Gastroesophageal sphincter (tissue), 4 donors: ENCODE data around the gene CLSTN2. TPM values are rescaled to one million over a fixed set of nuclear protein-coding genes. Genes with fewer than 3 reads are reported as not detected.

Source experiments
- ATAC-seq: fragments of 150-250 bp; one replicate; pipeline ENCODE4 v1.9.1; 2016; ENCODE audit warnings: mild to moderate bottlenecking, moderate library complexity
- H3K27ac ChIP-seq, 4 donors: fragments of 200-600 bp; sonication (generic) in 3 of 4; 1 replicate in 3 of 4; 2 replicates in 1 of 4; pipeline ENCODE4 v1.5.1; 2016 to 2019
- H3K27me3 ChIP-seq: fragments of 200-600 bp; sonication (generic); one replicate; pipeline ENCODE4 v1.5.1; 2019
- H3K36me3 ChIP-seq, 2 donors: fragments of 200-600 bp; sonication (generic); one replicate each; pipeline ENCODE4 v1.5.1; 2019; ENCODE audit warnings: control low read depth in 1 of 2
- H3K4me1 ChIP-seq, 3 donors: fragments of 200-600 bp; sonication (generic); 1 replicate in 2 of 3; 2 replicates in 1 of 3; pipeline ENCODE4 v1.5.1; 2016 to 2019; ENCODE audit warnings: control low read depth in 2 of 3
- H3K4me3 ChIP-seq, 2 donors: fragments of 200-600 bp; sonication (generic); one replicate each; pipeline ENCODE4 v1.5.1; 2019; ENCODE audit warnings: mild to moderate bottlenecking in 1 of 2, moderate library complexity in 1 of 2
- H3K9me3 ChIP-seq, 3 donors: fragments of 200-600 bp; sonication (generic); one replicate each; pipeline ENCODE4 v1.5.1; 2017 to 2019; ENCODE audit warnings: control low read depth in 2 of 3
- EP300 ChIP-seq: sonication (generic); formaldehyde crosslinking; IDR thresholded peaks from one replicate; pipeline ENCODE4 v1.6.1; 2017; ENCODE audit warnings: antibody characterized with exemption, mild to moderate bottlenecking
- POLR2A ChIP-seq, 2 donors: fragments of 450-650 bp; IDR thresholded peaks; one replicate each; pipeline ENCODE4 v1.6.1; 2017; ENCODE audit warnings: antibody characterized with exemption in 2 of 2, mild to moderate bottlenecking in 2 of 2, moderate library complexity in 1 of 2
- POLR2AphosphoS5 ChIP-seq: sonication (generic); formaldehyde crosslinking; IDR thresholded peaks from one replicate; pipeline ENCODE4 v1.6.1; 2017; ENCODE audit warnings: antibody characterized with exemption
- WGBS, 2 donors: methylation state at CpG; one replicate each; pipeline ENCODE4 v1.1.5; 2018; ENCODE audit warnings: low coverage in 1 of 2; 5-methylcytosine and 5-hydroxymethylcytosine counted together
- total RNA-seq, 4 donors: library from RNA; depleted of rRNA; stranded (reverse); fragments of >200 nt; gene quantifications; one replicate each; pipeline ENCODE4 v1.1.0, GENCODE V29; 2016
- TF ChIP-seq, protein P1 (sequence below), 4 experiments: fragments of 200-600 bp in 2 of 4; fragments of 450-650 bp in 2 of 4; sonication (generic) in 1 of 4; IDR thresholded peaks; one replicate each; pipeline ENCODE4 v1.5.1; 2017 to 2019; ENCODE audit warnings: antibody characterized with exemption in 4 of 4, mild to moderate bottlenecking in 2 of 4, moderate library complexity in 2 of 4

The CLSTN2 gene
- total RNA-seq, 4 donors from 2014 or later, result 6.6 to 9.7 (median 7.7) TPM

DNA sequence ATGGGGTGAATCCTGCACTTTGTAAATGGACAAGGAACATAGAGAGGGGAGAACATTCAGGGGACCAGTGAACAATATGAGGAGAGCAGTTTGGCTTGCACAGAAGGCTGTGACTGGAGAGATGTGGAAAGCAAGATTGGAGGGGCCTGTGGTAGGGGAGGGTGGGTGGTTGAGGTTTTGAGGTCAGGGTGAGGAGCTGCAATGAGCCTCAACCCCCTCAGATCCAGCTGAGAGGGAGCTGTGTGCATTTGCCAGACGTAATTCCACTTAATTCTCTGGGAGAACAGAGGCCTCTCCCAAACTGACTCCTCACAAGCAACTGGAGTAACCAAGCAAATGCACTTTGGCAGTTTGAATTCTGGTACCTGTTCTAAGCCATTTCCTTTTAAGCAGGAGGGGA lies 489.7 kb downstream of the CLSTN2 start:
- TF ChIP-seq, protein P1, sequence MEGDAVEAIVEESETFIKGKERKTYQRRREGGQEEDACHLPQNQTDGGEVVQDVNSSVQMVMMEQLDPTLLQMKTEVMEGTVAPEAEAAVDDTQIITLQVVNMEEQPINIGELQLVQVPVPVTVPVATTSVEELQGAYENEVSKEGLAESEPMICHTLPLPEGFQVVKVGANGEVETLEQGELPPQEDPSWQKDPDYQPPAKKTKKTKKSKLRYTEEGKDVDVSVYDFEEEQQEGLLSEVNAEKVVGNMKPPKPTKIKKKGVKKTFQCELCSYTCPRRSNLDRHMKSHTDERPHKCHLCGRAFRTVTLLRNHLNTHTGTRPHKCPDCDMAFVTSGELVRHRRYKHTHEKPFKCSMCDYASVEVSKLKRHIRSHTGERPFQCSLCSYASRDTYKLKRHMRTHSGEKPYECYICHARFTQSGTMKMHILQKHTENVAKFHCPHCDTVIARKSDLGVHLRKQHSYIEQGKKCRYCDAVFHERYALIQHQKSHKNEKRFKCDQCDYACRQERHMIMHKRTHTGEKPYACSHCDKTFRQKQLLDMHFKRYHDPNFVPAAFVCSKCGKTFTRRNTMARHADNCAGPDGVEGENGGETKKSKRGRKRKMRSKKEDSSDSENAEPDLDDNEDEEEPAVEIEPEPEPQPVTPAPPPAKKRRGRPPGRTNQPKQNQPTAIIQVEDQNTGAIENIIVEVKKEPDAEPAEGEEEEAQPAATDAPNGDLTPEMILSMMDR (IDR thresholded peaks at IDR 0.05), result no peak
- TF ChIP-seq POLR2AphosphoS5, result no peak
- no peak for TF ChIP-seq POLR2A (IDR thresholded peaks at IDR 0.05)
- H3K4me1 ChIP-seq, result peaks cover 0 to 9% (median 0%) of the 10 kb centered on the region in 3 donors
- no peaks in the 10 kb centered on the region for H3K27me3 ChIP-seq
- H3K9me3 ChIP-seq, result no peaks in the 10 kb centered on the region
- H3K4me3 ChIP-seq, result no peak overlapping the region
- ATAC-seq, result no peak
- H3K27ac ChIP-seq, result no peak overlapping the region
- no peaks in the 10 kb centered on the region for H3K36me3 ChIP-seq
- 83 to 86% methylated on average over 1 of the region's 1 CpG for WGBS, 2 donors

DNA sequence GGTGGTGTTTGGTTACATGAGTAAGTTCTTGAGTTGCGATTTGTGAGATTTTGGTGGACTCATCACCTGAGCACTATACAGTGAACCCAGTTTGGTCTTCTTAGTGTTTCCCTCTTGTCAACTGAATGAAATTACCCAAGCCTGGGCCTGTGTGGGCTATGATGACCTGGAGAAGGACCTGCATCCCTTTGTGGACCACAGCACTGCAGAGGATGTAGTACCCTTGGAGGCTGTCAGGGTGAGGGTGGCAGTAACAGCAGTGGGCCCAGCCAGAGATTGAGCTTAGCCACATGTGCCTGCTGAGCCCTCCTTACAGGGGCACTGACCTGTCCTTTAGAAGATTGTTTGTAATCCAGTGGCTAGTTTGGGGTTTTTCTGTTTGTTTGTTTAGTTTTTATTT lies 492.8 kb downstream of the CLSTN2 start:
- no peaks in the 10 kb centered on the region for H3K9me3 ChIP-seq
- no peak for TF ChIP-seq POLR2AphosphoS5
- no peak for TF ChIP-seq POLR2A (IDR thresholded peaks at IDR 0.05)
- no peak for TF ChIP-seq EP300
- TF ChIP-seq, protein P1 (IDR thresholded peaks at IDR 0.05), result no peak
- H3K27ac ChIP-seq, result no peak overlapping the region
- peaks cover 0 to 7% (median 0%) of the 10 kb centered on the region in 3 donors for H3K4me1 ChIP-seq
- WGBS, 2 donors, result 89% methylated on average over 1 of the region's 1 CpG; no CpG with 5 or more reads in 1 of the 2 donors
- no peak for ATAC-seq
- H3K27me3 ChIP-seq, result no peaks in the 10 kb centered on the region
- no peak overlapping the region for H3K4me3 ChIP-seq
- H3K36me3 ChIP-seq, result no peaks in the 10 kb centered on the region

DNA sequence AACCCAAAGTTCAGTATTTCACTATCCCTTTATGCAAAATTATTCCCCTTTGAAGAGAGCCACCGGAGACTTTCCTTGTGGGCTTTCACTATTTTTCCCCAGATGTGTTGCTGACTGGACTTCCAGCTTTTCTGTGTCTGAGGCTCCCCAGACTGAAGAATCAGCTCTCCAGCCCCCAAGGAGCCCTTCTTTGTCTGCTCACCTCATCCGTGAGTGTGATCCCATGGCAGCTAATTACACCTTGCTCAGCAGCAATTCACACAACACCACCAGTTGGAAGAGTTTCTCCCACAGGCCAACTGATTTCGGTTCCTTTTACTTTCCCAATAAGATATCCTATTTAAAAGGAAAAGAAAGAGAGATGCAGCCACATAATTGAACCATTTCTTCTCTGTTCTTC lies 493.4 kb downstream of the CLSTN2 start:
- Histone ChIP-seq H3K4me3 (no peak overlapping the region), H3K27ac (no peak overlapping the region), H3K9me3 (no peaks in the 10 kb centered on the region), H3K36me3 (no peaks in the 10 kb centered on the region), H3K27me3 (no peaks in the 10 kb centered on the region), H3K4me1 (peaks cover 0 to 7% (median 0%) of the 10 kb centered on the region in 3 donors)
- TF ChIP-seq POLR2AphosphoS5 (no peak), POLR2A (IDR thresholded peaks at IDR 0.05) (no peak), EP300 (no peak)
- TF ChIP-seq, protein P1 (IDR thresholded peaks at IDR 0.05), result no peak
- ATAC-seq, result no peak
- WGBS, 2 donors, result 57 to 72% methylated on average over 3 of the region's 3 CpGs

DNA sequence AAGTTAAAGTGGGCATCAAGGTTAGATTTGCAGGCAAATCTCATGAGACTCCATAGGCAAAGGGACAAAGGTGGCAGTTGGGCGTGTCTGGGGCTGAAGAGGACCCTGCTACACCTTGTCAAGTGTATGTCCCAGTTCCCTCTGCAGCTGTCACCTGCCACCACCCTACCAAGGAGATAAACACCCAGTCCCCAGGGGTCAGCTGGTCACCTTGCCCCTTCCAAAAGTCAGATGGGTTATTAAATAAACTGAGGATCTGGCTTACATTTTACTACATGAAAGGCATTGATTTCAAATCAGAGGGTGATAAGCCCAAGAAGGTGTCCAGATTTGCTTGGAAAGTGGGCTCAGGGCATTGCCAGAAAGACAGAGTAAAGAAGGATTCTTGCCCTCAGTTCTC lies 494.8 kb downstream of the CLSTN2 start:
- H3K36me3 ChIP-seq, result no peaks in the 10 kb centered on the region
- no peak overlapping the region for H3K4me3 ChIP-seq
- ATAC-seq, result no peak
- 60 to 71% methylated on average over 1 of the region's 1 CpG for WGBS, 2 donors
- H3K27me3 ChIP-seq, result no peaks in the 10 kb centered on the region
- TF ChIP-seq, protein P1 (IDR thresholded peaks at IDR 0.05), result no peak
- TF ChIP-seq EP300 (no peak), POLR2AphosphoS5 (no peak), POLR2A (IDR thresholded peaks at IDR 0.05) (no peak)
- no peaks in the 10 kb centered on the region for H3K9me3 ChIP-seq
- peaks cover 0 to 7% (median 0%) of the 10 kb centered on the region in 3 donors for H3K4me1 ChIP-seq
- H3K27ac ChIP-seq, result no peak overlapping the region

DNA sequence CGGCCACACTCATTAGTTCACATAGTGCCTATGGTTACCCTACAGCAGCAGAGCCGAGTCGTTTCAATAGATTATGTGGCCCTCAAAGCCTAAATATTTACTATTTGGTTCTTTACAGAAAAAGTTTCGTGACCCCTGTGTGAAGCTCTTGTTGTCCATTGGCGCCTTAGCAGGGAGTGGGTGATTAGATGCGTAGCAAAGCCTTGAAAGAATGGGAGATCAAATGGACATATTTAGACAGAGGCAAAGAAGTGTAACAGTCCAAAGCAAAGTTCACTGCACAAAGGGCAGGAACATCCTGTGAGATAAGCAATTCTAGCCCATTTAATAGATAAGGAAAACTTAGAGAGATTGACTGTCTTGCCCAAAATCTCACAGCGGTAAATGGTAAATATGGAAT lies 495.5 kb downstream of the CLSTN2 start:
- Histone ChIP-seq H3K4me3 (no peak overlapping the region), H3K27ac (no peak overlapping the region)

More for the DNA sequence above, 495.5 kb downstream of the CLSTN2 start:
- TF ChIP-seq, protein P1 (IDR thresholded peaks at IDR 0.05), result no peak
- no peak for TF ChIP-seq EP300
- no peak for TF ChIP-seq POLR2AphosphoS5
- TF ChIP-seq POLR2A (IDR thresholded peaks at IDR 0.05), result no peak
- Histone ChIP-seq H3K4me1 (peaks cover 0 to 7% (median 0%) of the 10 kb centered on the region in 3 donors), H3K36me3 (no peaks in the 10 kb centered on the region), H3K27me3 (no peaks in the 10 kb centered on the region), H3K9me3 (no peaks in the 10 kb centered on the region)
- ATAC-seq, result no peak
- WGBS, 2 donors, result 89% methylated on average over 7 of the region's 7 CpGs
